SHP77 treated with DMSO at 0.1 percent for 48 hours (cell line): ENCODE measurements around the gene MPC2.
"Not testable (repeated sequence)": the region's sequence is repeated elsewhere in the genome, so short reads cannot be mapped to it uniquely, and the experiment has no call there.

Experiments
- DNase-seq: peaks from one replicate; lab custom pipeline; 2025; lab: John Stamatoyannopoulos, UW

Gene MPC2

GRCh38 chr1:167904652-167905130 is 32.2 kb downstream of the MPC2 start:
- no peak for DNase-seq

DNA sequence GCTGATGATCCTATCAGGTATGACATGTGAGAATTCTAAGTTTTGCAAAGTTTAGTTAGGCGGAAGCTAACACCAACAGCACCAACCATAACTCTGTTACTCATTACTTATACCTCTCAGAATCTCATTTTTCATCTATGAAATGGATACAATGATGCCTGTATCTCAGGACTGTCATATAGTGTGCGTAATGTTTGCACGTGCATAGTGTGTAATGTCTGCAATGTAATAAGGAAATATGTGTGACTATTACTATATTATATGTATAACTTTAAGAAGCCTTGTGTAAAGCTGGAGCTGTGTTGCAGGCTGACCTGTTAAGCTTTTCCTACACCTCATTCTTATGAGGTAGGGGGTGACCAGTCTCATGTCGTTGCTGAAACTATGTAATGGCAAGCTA is 36.0 kb downstream of the MPC2 start:
- DNase-seq = no peak

GRCh38 chr1:167899253-167899681 is 37.6 kb downstream of the MPC2 start:
- DNase-seq = no peak

DNA sequence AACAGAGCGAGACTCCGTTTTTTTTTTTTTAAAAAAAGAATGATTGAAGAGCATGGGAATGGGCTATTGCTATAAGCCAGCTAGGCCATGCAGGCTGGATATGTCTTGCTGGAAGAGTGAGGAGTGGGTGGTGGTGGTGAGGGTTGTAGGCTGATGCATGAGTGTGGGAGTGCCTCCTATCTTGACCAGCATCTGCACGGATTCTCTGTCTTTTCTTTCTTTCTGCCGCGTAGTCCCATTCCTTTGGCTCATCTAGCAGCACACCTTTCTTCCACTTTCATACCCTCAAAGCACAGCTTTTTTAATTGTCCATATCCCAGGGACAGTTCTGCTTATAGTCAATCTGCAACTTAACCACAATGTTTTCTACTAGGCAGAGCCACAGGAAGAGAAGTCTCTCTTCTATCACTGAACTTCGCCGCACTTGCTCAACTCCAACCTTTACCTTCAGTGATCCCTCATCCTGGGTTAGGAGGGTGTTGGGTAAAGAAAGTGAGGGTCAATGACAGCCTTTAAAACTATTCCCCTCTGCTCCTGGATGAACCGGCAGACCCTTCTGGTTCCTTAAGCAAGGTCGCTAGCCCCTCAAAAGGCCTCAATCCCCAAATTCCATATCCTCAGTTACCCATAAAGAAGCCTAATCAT is 38.2 kb downstream of the MPC2 start:
- DNase-seq = no peak

DNA sequence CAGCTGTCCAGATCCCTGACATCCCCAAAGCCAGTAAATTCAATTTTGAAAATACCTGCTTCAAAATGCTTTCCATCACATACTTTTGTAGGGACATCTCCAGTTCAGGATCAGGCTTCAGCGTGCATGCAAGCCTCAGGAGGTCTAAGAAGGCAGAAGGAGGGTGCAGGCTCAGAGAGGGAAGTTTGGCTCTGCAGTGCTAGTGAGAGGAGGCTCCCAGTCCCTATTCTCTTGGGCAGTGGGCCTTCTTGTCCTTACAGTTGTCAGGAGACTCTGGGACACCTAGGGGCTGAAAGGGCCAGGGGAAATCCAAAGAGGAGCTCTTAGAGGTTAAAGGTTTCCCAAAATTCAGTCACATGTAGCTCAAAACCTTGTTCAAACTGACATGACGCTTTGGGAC is 43.1 kb downstream of the MPC2 start:
- DNase-seq = no peak

DNA sequence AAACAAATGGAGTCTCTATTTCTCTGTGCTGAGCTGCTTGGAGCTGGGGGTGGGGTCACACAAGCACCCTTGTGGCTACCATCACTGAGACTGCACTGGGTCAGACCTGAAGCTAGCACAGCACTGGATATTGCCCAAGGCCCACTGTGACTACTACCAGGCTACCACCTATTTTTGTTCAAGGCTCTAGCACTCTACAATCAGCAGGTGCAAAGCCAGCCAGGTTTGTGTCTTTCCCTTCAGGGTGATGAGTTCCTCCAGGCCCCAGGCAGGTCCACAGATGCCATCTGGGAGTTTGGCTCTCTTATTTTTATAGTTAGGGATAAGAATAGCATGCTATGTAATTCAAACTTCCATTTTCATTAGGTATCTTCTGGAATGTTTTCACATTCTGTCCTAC is 46.5 kb downstream of the MPC2 start:
- DNase-seq = no peak

GRCh38 chr1:167887187-167887586 is 49.7 kb downstream of the MPC2 start:
- DNase-seq = not testable (repeated sequence)

DNA sequence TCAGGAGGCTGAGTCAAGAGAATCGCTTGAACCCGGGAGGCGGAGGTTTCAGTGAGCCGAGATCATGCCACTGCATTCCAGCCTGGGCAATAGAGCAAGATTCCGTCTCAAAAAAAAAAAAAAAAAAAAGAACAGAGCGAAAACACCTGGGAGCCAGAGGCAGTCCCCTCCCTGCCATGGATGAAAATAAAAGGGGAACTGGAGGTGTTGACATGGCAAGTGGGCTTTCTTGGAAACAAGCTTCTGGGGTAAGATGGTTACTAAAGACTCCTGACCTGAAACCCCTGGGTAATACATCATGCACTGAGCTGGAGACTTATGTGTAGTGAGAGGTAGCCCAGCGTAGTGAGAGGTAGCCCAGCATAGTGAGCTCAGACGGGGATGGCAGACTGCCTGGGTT is 54.5 kb downstream of the MPC2 start:
- DNase-seq = no peak

- no peak for DNase-seq
Observed at GRCh38 chr1:167881786-167882185, 55.1 kb downstream of the MPC2 start.

GRCh38 chr1:167881069-167881468 is 55.8 kb downstream of the MPC2 start:
- no peak for DNase-seq

GRCh38 chr1:167880580-167881021 is 56.3 kb downstream of the MPC2 start:
- no peak for DNase-seq

DNA sequence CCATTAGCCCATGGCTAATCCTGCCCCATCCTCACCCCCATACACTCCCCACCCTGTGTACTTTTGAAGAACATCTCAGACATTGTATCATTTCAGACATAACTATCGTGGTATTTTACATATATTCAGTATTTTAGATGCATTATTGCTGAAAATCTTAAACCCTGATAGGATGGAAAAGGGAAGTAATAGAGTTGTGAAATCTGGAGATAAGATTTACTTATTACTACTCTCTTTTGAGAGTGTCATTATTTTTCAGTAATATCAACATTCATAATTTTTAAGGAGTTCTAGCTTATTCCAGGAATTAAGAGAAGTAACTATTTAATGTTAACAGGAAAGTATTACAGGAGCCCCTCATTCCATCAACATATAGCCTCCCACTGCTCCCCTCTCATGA is 57.4 kb downstream of the MPC2 start:
- no peak for DNase-seq

DNA sequence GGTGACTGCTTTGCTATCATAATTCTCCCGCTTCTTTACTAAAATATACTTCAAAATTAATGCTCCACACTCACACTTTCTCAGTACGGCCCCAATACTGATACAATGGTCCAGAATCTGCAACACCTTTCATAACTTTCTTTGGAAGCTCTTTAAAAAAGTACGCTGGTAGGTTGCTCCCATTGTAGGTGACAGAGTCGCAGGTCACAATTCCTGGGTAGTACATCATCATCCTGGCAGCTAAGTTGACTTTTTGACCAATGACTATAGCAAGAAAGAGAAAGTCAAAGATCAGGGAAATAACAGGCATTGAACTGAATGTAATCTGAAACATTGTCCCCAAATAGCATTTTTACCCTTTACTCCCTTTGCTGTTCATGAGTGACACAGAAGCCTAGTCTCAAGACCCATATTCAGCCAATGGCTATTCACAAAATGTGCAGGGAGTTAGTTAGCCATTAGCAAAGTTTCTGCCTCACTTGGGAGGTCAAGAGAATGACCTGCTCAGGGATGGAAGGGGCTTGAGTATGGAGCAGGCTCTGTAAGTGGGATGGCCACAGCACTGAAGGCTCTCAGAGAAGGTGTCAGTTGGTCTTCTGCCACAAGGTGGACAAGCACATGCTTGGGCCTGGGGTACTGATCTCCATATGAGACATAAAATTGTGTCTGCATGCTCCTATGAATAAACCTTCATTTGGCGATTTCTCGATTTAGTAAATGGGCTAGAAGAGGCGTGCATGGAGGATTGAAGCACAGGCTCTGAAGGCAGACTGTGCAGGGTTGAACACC is 58.3 kb downstream of the MPC2 start:
- DNase-seq = no peak

DNA sequence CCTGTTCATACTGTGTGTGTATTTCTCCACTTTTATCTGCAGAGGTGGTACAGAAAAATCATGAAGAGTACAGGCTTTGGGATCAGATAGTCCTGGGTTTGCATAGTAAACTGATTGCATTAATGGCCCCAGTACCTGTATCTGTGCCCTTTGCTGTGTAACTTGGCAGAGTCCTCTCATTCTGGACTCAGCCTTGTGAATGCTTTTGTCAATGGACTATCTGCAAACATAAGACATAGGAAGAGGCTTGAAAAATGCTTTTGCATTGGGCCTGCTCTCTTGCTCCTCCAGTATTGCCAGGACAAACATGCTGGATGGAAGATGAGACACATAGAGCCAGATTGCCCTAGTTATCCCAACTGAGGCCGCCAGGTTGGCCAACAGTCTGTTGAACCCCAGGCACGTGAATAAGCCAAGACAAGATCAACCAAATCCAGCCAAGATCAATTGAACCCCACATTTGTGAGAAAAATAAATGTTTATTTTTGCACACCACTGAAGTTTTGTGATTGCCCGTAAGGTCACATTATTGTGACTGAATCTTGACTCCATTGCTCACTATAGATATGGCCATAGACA is 60.2 kb downstream of the MPC2 start:
- DNase-seq = no peak

- no peak for DNase-seq
Observed at GRCh38 chr1:167871331-167871730, 65.5 kb downstream of the MPC2 start.

DNA sequence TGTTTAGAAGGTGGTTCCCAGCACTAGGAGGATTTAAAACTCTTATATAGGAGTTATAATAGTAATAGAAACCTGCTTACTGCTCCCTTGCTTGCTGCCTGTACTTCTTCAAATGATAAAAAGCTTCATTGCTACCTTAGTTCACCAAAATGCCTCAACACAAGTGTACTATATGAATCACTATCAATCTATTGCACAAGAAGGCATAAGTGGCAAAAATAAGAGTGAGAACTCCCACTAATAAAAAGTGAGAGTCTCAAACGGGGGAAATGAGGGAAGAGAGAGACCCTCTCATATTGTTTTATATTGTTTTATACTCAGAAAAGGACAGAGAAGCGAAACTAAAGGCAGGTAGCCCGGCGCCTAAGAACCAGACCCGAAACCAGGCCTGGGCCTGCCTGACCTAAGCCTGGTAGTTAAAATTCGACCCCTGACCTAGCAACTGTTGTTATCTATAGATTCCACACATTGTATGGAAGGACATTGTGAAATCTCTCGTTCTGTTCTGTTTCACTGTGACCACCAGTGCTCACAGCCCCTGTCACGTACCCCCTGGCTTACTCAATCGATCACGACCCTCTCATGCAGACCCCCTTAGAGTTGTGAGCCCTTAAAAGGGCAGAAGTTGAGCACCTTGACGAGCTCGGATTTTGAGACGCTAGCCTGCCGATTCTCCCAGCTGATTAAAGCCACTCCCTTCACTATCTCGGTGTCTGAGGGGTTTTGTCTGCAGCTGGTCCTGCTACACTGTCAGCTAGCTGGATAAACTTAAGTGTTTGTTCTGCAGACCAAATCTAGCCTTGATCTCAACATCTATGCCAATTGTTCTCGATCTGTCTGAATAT is 67.5 kb downstream of the MPC2 start:
- not testable (repeated sequence) for DNase-seq

DNA sequence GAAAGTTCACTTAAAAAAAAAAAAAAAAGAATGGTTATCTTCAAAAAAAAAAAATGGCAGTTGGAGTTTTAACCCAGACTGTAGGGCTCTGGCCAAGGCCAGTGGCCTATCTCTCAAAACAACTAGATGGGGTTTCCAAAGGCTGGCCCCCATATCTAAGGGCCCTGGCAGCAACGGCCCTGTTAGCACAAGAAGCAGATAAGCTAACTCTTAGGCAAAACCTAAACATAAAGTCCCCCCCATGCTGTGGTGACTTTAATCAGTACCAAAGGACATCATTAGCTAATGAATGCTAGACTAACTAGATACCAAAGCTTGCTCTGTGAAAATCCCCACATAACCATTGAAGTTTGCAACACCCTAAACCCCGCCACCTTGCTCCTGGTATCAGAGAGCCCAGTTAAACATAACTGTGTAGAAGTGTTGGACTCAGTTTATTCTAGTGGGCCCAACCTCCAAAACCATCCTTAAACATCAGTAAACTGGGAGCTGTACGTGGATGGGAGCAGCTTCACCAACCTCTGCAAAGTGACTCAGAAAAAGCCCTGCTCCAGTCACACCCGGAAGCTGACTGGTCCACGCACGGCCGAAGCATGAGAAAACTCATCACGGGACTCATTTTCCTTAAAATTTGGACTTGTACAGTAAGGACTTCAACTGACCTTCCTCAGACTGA is 70.0 kb downstream of the MPC2 start:
- DNase-seq = not testable (repeated sequence)
